IMR-90 (cell line): ENCODE data around the gene ALK. TPM values are rescaled to one million over a fixed set of nuclear protein-coding genes. Genes with fewer than 3 reads are reported as not detected.

ENCODE experiments used
- ATAC-seq: fragments of 200-7000 bp; cut with Tn5 transposase; 2 replicates; pipeline ENCODE4 v1.9.1; 2020; ENCODE audit warnings: low read depth, mild to moderate bottlenecking, moderate library complexity
- BruUV-seq: library from RNA; stranded (reverse); fragments of 400-500 nt; replicated peaks from 2 replicates; lab custom pipeline; 2021; lab: Mats Ljungman, UMichigan
- CTCF ChIA-PET: fragments of 300-600 bp; formaldehyde crosslinking; extraction: SDS; loops from one replicate; lab custom pipeline; 2021; ENCODE audit warnings: antibody characterized with exemption; lab: Yijun Ruan, JAX
- POLR2A ChIA-PET: fragments of 300-600 bp; sonication (Branson Sonifier 250); formaldehyde crosslinking; loops from one replicate; lab custom pipeline; 2022; ENCODE audit warnings: antibody characterized with exemption; ENCODE audit not compliant: unreplicated experiment; lab: Charles Lee
- DNase-seq: peaks from one replicate; pipeline ENCODE4 v3.0.0; 2013
- H2AFZ ChIP-seq: replicated peaks from 2 replicates; pipeline ENCODE3; 2013; ENCODE audit warnings: low read length, mild to moderate bottlenecking; ENCODE audit not compliant: poor library complexity
- H2AK5ac ChIP-seq: 2 replicates; pipeline ENCODE4 v1.6.1; 2013; ENCODE audit warnings: low read depth, low read length, inconsistent platforms
- H2AK9ac ChIP-seq: replicated peaks from 2 replicates; pipeline ENCODE3; 2013; ENCODE audit warnings: mild to moderate bottlenecking, low read depth, low read length, moderate library complexity; ENCODE audit not compliant: poor library complexity
- H2BK120ac ChIP-seq: 2 replicates; pipeline ENCODE4 v1.6.1; 2013; ENCODE audit warnings: low read depth, low read length, inconsistent platforms
- H2BK15ac ChIP-seq: 3 replicates; pipeline ENCODE4 v1.6.1; 2013; ENCODE audit warnings: low read depth, low read length, inconsistent platforms
- H2BK20ac ChIP-seq: 2 replicates; pipeline ENCODE4 v1.6.1; 2013; ENCODE audit warnings: low read depth, mild to moderate bottlenecking, inconsistent platforms, low read length, moderate library complexity
- H2BK5ac ChIP-seq: 2 replicates; pipeline ENCODE4 v1.6.1; 2013; ENCODE audit warnings: mild to moderate bottlenecking, low read depth, low read length, inconsistent platforms; ENCODE audit not compliant: poor library complexity, severe bottlenecking
- H3K14ac ChIP-seq: replicated peaks from 2 replicates; pipeline ENCODE4 v1.6.1; 2013; ENCODE audit warnings: low read depth, low read length, inconsistent platforms
- H3K18ac ChIP-seq: 2 replicates; pipeline ENCODE4 v1.6.1; 2013; ENCODE audit warnings: low read depth, low read length, control low read depth
- H3K23ac ChIP-seq: 2 replicates; pipeline ENCODE4 v1.6.1; 2013; ENCODE audit warnings: low read depth, low read length, inconsistent platforms
- H3K27ac ChIP-seq: 2 replicates; pipeline ENCODE4 v1.5.1; 2013; ENCODE audit warnings: mild to moderate bottlenecking, control low read depth, low read length; ENCODE audit not compliant: insufficient read depth
- H3K27me3 ChIP-seq: 2 replicates; pipeline ENCODE4 v1.6.1; 2013; ENCODE audit warnings: low read length; ENCODE audit not compliant: control insufficient read depth, insufficient read depth
- H3K36me3 ChIP-seq: 2 replicates; pipeline ENCODE4 v1.6.1; 2013; ENCODE audit warnings: low read length, mixed read lengths; ENCODE audit not compliant: control insufficient read depth, insufficient read depth
- H3K4ac ChIP-seq: 2 replicates; pipeline ENCODE4 v1.6.1; 2013; ENCODE audit warnings: low read depth, low read length, inconsistent platforms
- H3K4me1 ChIP-seq: 2 replicates; pipeline ENCODE4 v1.6.1; 2013; ENCODE audit warnings: low read length, mixed read lengths; ENCODE audit not compliant: control insufficient read depth, insufficient read depth
- H3K4me2 ChIP-seq: 2 replicates; pipeline ENCODE4 v1.6.1; 2013; ENCODE audit warnings: low read depth, mild to moderate bottlenecking, control low read depth, low read length, moderate library complexity
- H3K4me3 ChIP-seq: 2 replicates; pipeline ENCODE4 v1.5.1; 2013; ENCODE audit warnings: low read depth, mild to moderate bottlenecking, control low read depth, low read length, moderate library complexity; ENCODE audit not compliant: insufficient read depth
- H3K56ac ChIP-seq: 2 replicates; pipeline ENCODE4 v1.6.1; 2013; ENCODE audit warnings: low read length, inconsistent platforms; ENCODE audit not compliant: insufficient read depth; ENCODE audit errors: extremely low read depth
- H3K79me1 ChIP-seq, 2 experiments: 2 replicates each; pipeline ENCODE4 v1.6.1; 2013; ENCODE audit warnings: low read length in 2 of 2, inconsistent platforms in 1 of 2, low read depth in 1 of 2
- H3K9ac ChIP-seq: 2 replicates; pipeline ENCODE4 v1.6.1; 2013; ENCODE audit warnings: low read depth, low read length, control low read depth
- H3K9me1 ChIP-seq: 2 replicates; pipeline ENCODE4 v1.6.1; 2013; ENCODE audit warnings: low read length, inconsistent platforms; ENCODE audit not compliant: insufficient read depth
- H3K9me3 ChIP-seq: 2 replicates; pipeline ENCODE4 v1.6.1; 2013; ENCODE audit warnings: low read length; ENCODE audit not compliant: control insufficient read depth, insufficient read depth
- H4K20me1 ChIP-seq: 2 replicates; pipeline ENCODE4 v1.6.1; 2013; ENCODE audit warnings: low read length, inconsistent platforms; ENCODE audit not compliant: insufficient read depth
- H4K5ac ChIP-seq: 2 replicates; pipeline ENCODE4 v1.6.1; 2013; ENCODE audit warnings: mild to moderate bottlenecking, low read depth, low read length, control low read depth
- H4K8ac ChIP-seq, 2 experiments: 2 replicates each; pipeline ENCODE4 v1.6.1; 2013; ENCODE audit warnings: low read depth in 2 of 2, low read length in 2 of 2, control low read depth in 1 of 2, inconsistent platforms in 1 of 2
- H4K91ac ChIP-seq: 2 replicates; pipeline ENCODE4 v1.6.1; 2013; ENCODE audit warnings: low read depth, low read length, inconsistent platforms; ENCODE audit not compliant: insufficient read depth
- BHLHE40 ChIP-seq: fragments of 150-350 bp; IDR thresholded peaks from 2 replicates; pipeline ENCODE4 v1.6.1; 2016; ENCODE audit warnings: mild to moderate bottlenecking, low read depth, low read length
- CEBPB ChIP-seq: IDR thresholded peaks from 2 replicates; pipeline ENCODE4 v1.6.1; 2012; ENCODE audit warnings: low read depth, low read length, improper control_type of control experiment
- CHD1 ChIP-seq: IDR thresholded peaks from 2 replicates; pipeline ENCODE4 v1.6.1; 2012; ENCODE audit warnings: low read depth, low read length, improper control_type of control experiment
- CTCF ChIP-seq: conservative IDR thresholded peaks from 2 replicates; pipeline ENCODE4 v1.5.1; 2012; ENCODE audit warnings: mild to moderate bottlenecking, low read depth, low read length, improper control_type of control experiment
- ELK1 ChIP-seq: fragments of 150-350 bp; IDR thresholded peaks from 2 replicates; pipeline ENCODE4 v1.6.1; 2016; ENCODE audit warnings: low read depth, mild to moderate bottlenecking, low read length, moderate library complexity, borderline replicate concordance
- FOS ChIP-seq: fragments of 150-350 bp; IDR thresholded peaks from 2 replicates; pipeline ENCODE4 v1.6.1; 2016; ENCODE audit warnings: low read depth, low read length
- MAFK ChIP-seq: IDR thresholded peaks from 2 replicates; pipeline ENCODE4 v1.6.1; 2012; ENCODE audit warnings: low read depth, low read length, improper control_type of control experiment
- MAZ ChIP-seq: IDR thresholded peaks from 2 replicates; pipeline ENCODE4 v1.6.1; 2012; ENCODE audit warnings: low read depth, mild to moderate bottlenecking, low read length, improper control_type of control experiment, moderate library complexity, borderline replicate concordance
- MXI1 ChIP-seq: IDR thresholded peaks from 2 replicates; pipeline ENCODE4 v1.6.1; 2012; ENCODE audit warnings: low read depth, mild to moderate bottlenecking, low read length, moderate library complexity, borderline replicate concordance
- NFE2L2 ChIP-seq: fragments of 150-350 bp; IDR thresholded peaks from 2 replicates; pipeline ENCODE4 v1.6.1; 2016; ENCODE audit warnings: low read depth, mild to moderate bottlenecking, low read length
- POLR2A ChIP-seq: IDR thresholded peaks from 2 replicates; pipeline ENCODE4 v1.6.1; 2012; ENCODE audit warnings: mild to moderate bottlenecking, low read depth, low read length
- RAD21 ChIP-seq: IDR thresholded peaks from 2 replicates; pipeline ENCODE4 v1.6.1; 2012; ENCODE audit warnings: low read length, improper control_type of control experiment
- RCOR1 ChIP-seq: IDR thresholded peaks from 2 replicates; pipeline ENCODE4 v1.6.1; 2012; ENCODE audit warnings: mild to moderate bottlenecking, low read length, improper control_type of control experiment; ENCODE audit not compliant: insufficient replicate concordance
- RFX5 ChIP-seq: IDR thresholded peaks from 2 replicates; pipeline ENCODE4 v1.8.0; 2012; ENCODE audit warnings: low read depth, mild to moderate bottlenecking, low read length, moderate library complexity
- SMC3 ChIP-seq: fragments of 150-350 bp; IDR thresholded peaks from 2 replicates; pipeline ENCODE4 v1.6.1; 2016; ENCODE audit warnings: low read depth, mild to moderate bottlenecking, antibody characterized with exemption, low read length, moderate library complexity
- USF2 ChIP-seq: fragments of 150-350 bp; IDR thresholded peaks from 2 replicates; pipeline ENCODE4 v1.6.1; 2017; ENCODE audit warnings: mild to moderate bottlenecking, antibody characterized with exemption, low read length, low read depth
- WGBS, 2 experiments: methylation state at CpG; one replicate each; pipeline versions ENCODE4 v1.1.5 to v1.1.7; 2013; ENCODE audit warnings: missing lambda C conversion rate in 2 of 2; ENCODE audit not compliant: insufficient read length in 1 of 2; ENCODE audit errors: extremely low coverage in 2 of 2; 5-methylcytosine and 5-hydroxymethylcytosine counted together
- dilution Hi-C: fragments of 300-500 bp; cut with HindIII; formaldehyde crosslinking; loops from one replicate; pipeline ENCODE4 v1.14.3; 2018; ENCODE audit warnings: low sequenced_read_pairs; ENCODE audit not compliant: unreplicated experiment
- in situ Hi-C: fragments of 300-500 bp; cut with MboI; formaldehyde crosslinking; loops from 3 replicates; pipeline ENCODE4 v1.14.3; 2019; ENCODE audit warnings: low sequenced_read_pairs, inconsistent platforms, mixed read lengths
- intact Hi-C: fragments of 100-400 bp; cut with micrococcal nuclease; formaldehyde crosslinking; loops from 2 replicates; pipeline ENCODE4 v1.10.0; 2022
- polyA plus RNA-seq, 3 experiments: library from polyadenylated mRNA; depleted of rRNA; stranded (reverse); fragments of >200 nt; gene quantifications; 2 replicates each; pipeline ENCODE4 v1.2.3, GENCODE V29; 2012; ENCODE audit warnings: low replicate concordance in 1 of 3
- total RNA-seq: library from RNA; depleted of rRNA; stranded (reverse); fragments of >200 nt; gene quantifications from 2 replicates; pipeline ENCODE4 v1.2.3, GENCODE V29; 2012

Gene ALK
- total and polyA plus RNA-seq, 2 of the 4 experiments (the other 2 are of a cell fraction) = not detected

DNA sequence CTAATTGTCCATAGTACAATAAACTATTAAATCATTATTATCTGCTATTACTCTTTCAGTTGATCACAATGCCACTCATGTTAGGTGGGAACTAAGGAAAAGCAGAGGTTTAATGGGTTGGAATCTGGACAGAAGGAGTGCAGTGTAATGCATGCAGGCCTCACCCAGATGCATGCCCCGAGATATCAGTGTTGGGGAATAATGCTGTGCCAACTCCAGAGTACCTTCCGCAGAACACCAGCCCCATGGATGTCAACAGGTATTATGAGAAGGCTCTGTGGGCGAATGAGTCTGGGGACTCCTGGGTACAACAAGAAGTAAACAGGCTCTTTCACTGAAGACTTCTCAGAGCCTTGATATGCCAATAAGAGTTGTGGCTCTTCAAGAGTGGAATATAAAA, 377.4 kb downstream of the ALK start:
- BruUV-seq = no TSS peak
- no peak overlapping the region for H4K91ac ChIP-seq
- no peaks in the 10 kb centered on the region for H3K79me1 ChIP-seq
- no peak overlapping the region for H2AK9ac ChIP-seq
- no peaks in the 10 kb centered on the region for H3K36me3 ChIP-seq
- dilution Hi-C loops = no loop called here
- intact Hi-C loops = no loop called here
- H2BK120ac ChIP-seq = no peak overlapping the region
- no peaks in the 10 kb centered on the region for H3K4me1 ChIP-seq
- no peaks in the 10 kb centered on the region for H3K9me3 ChIP-seq
- peaks cover 5% of the 10 kb centered on the region; the same call in 1 of the 2 replicates for H3K27me3 ChIP-seq
- H4K20me1 ChIP-seq = no peaks in the 10 kb centered on the region
- 0 out of 2 replicates have a peak overlapping the region, but pooled peaks have one; percentile 6 for H3K56ac ChIP-seq
- no peak overlapping the region for H2AK5ac ChIP-seq
- ChIA-PET POLR2A (no interaction called here), CTCF (no interaction called here)
- no peak overlapping the region for H3K4ac ChIP-seq
- no peak overlapping the region for H3K9ac ChIP-seq
- H3K4me3 ChIP-seq = no peak overlapping the region
- H3K14ac ChIP-seq = no peak overlapping the region
- H4K5ac ChIP-seq = no peak overlapping the region
- H3K4me2 ChIP-seq = no peak overlapping the region
- H3K23ac ChIP-seq = no peak overlapping the region
- no peak overlapping the region for H3K18ac ChIP-seq
- no peak overlapping the region for H3K27ac ChIP-seq
- no peak overlapping the region for H2BK20ac ChIP-seq
- DNase-seq (no peak), ATAC-seq (no peak)
- no peaks in the 10 kb centered on the region for H3K9me1 ChIP-seq
- WGBS, 2 experiments = no CpG with 5 or more reads among the region's 3 CpGs
- no peak overlapping the region for H2AFZ ChIP-seq
- no peak for TF ChIP-seq CHD1
- no peak for TF ChIP-seq RCOR1
- TF ChIP-seq POLR2A = no peak
- TF ChIP-seq BHLHE40 = no peak
- TF ChIP-seq USF2 = no peak
- TF ChIP-seq RFX5 = no peak
- no peak for TF ChIP-seq MXI1
- no peak for TF ChIP-seq MAFK
- TF ChIP-seq NFE2L2 = no peak
- TF ChIP-seq CTCF = no peak
- no peak for TF ChIP-seq MAZ
- TF ChIP-seq CEBPB = no peak
- no peak for TF ChIP-seq ELK1
- no peak for TF ChIP-seq SMC3
- no peak for TF ChIP-seq FOS
- TF ChIP-seq RAD21 = no peak
- no peak overlapping the region for H4K8ac ChIP-seq
- H2BK15ac ChIP-seq = no peak overlapping the region
- in situ Hi-C loops = no loop called here
- no peak overlapping the region for H2BK5ac ChIP-seq
